ENCODE measurements around the gene TRIM24.

DNA sequence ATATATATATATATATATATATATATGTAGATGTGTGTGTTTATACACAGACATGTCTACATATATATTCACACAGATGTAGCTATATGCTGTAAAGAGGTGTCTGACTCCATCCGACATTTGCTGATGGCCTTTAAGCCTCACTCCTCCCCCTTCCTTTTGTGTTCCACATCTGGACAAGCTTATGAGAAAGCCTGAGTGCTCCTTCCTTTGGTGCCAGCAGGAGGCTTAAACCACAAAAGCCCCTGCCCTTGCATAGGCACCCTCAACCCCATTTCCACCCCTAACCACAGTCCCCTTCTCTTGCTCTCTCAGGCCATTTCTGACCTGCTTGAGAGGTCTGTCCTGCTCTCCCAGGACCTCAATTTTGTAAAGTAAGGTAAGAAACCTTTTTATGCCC, 142.4 kb downstream of the TRIM24 start:
- no peak for TF ChIP-seq POLR2A (IDR thresholded peaks at IDR 0.05; ENCODE audit: low read length)
- no peak for TF ChIP-seq GATA1 (IDR thresholded peaks at IDR 0.05; ENCODE audit: low read depth, low read length)
